ENCODE data around the gene SLC9A3. TPM values are rescaled to one million over a fixed set of nuclear protein-coding genes. Genes with fewer than 3 reads are reported as not detected.

SLC9A3 gene
- total RNA-seq, 5 donors from 2014 or later (not counting 1 experiment from before 2014, with no cell fraction given), result 1.9 to 3.5 (median 2.5) TPM

Other genes starting within 250 kb of the SLC9A3 start
- 10 to 100 TPM in 1 of 5 donors, 1 to 10 TPM in 3, under 1 TPM in 1; 0.55 to 13.5 (median 3.4) TPM for gene AHRR, start 202.7 kb downstream of the SLC9A3 start, total RNA-seq
- 10 to 100 TPM; 81.6 to 99.8 (median 84.2) TPM for gene EXOC3, start 81.3 kb downstream of the SLC9A3 start, total RNA-seq
- 10 to 100 TPM; 13.9 to 25.8 (median 23.6) TPM for gene CEP72, start 87.9 kb upstream of the SLC9A3 start, total RNA-seq
- 1 to 10 TPM in 3 of 5 donors, under 1 TPM in 2; 0.73 to 8.2 (median 1.1) TPM for gene TPPP, start 168.9 kb upstream of the SLC9A3 start, total RNA-seq